GM18909 (cell line): ENCODE measurements around the gene DLL4.
"Not testable (repeated sequence)": the region's sequence is repeated elsewhere in the genome, so short reads cannot be mapped to it uniquely, and the experiment has no call there.

Source experiments
- ATAC-seq: cut with Tn5 transposase; IDR thresholded peaks from one replicate; pipeline ENCODE4 v1.9.1; 2021; ENCODE audit warnings: mild to moderate bottlenecking; ENCODE audit not compliant: unreplicated experiment, poor library complexity

DLL4 gene

DNA sequence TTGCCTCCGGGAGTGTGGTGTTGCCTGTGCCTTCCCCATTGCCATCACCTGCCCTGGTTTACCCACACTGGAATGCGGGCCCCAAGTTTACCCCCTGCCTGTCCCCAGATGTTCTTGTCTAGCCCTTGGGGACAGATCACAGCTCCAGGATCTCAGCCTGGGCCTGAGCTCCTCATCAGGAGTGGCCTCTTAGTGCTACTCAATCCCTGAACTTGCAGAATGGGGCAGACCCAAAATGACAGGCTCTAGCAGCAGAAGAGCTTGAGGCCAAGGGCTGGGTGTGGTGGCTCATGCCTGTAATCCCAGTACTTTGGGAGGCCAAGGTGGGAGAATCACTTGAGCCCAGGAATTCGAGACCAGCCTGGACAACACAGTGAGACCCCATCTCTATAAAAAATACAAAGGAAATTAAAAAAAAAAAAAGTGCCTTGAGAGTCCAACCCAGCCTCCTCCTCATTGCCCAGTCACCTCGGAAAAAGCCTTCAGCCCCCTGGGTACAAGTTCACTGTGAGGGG lies 28.0 kb downstream of the DLL4 start:
- ATAC-seq: no peak

DNA sequence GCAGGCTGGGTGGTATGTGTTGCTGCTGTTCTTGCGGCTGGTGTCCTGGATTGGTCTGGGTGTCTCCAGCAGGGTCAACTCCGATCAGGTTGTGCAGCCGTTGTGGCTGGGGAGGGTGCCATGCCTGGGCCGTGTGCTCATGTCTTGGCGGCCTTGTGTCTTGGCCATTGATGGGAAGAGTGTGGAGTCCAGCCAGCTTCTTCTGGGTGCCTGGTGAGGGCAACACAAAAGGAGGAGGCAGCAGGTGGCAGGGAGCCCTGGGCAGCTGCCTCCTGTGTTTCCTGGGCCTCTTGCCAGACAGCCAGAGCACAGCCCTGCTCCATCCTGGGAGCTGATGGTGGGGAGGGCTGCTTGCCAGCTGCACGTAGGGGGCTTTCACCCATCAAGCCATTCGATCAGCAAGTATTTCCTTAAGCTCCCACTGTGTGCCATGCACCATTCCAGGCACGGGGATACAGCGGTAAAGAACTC lies 28.5 kb downstream of the DLL4 start:
- no peak for ATAC-seq

DNA sequence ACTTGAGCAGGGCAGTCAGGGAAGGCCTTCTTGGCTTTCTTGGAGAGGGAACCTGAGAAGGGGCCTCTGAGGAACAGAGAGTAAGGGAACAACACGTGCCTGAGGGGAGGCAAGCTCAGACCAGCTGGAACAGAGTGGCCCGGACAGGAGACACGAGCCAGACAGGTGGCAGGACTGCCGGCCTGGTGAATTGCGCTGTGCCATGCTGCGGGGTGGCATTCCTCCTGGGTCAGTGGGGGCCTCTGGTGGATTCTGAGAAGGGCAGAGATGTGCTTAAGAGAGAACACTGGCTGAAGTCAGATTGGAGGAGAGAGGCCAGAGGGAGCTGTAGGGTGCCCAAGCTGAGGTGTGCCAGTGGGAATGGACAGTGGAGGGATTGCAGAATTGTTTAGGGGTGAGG lies 29.0 kb downstream of the DLL4 start:
- ATAC-seq: no peak

DNA sequence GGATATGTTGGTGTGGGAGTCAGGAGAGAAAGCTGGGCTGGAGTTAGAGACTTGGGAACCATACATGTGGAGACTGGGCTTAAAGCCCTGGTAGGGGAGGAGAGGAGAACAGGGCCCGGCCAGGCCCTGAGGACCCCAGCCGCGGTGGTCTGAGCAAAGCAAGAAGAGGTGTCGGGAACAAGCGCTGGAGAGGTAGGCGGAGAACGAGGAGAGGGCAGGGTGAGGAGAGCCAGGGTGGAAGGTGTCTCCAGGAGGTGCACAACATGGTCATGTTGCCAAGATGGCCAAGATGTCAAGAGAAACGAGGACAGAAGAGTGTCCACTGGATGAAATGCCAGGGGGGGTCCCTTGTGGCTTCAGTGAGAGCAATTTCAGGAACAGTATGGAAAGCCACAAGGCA lies 29.6 kb downstream of the DLL4 start:
- no peak for ATAC-seq

DNA sequence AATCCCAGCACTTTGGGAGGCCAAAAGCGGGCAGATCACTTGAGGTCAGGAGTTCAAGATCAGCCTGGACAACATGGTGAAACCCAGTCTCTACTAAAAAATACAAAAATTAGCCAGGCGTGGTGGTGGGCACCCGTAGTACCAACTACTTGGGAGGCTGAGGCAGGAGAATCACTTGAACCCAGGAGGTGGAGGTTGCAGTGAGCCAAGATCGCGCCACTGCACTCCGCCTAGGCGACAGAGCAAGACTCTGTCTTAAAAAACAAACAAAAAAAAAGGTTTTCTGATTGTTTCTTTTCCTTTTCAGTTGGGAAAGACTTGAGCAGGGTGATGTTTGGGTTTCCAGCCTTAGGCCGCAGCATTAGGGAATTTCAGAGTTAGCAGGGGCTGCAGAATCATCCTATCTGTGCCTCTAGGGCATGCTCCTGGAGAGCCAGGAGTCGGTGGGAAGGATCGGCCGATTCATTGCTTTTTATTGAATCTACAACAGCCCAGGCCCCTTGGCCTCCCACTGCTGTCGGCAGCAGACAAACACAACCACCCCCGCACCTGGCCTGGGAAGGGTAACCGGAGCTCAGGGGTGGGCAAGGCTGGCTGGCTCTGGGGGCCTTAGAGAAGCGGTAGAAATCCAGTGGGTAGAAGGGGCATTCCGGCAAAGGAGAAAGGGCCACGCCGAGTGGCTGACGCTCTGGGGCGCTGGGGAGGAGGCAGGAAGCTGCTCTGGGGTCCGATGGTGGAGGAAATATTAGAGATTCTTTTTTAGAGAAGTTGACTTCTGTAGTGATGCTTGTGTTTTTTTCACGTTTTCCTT lies 30.4 kb downstream of the DLL4 start:
- ATAC-seq: no peak

DNA sequence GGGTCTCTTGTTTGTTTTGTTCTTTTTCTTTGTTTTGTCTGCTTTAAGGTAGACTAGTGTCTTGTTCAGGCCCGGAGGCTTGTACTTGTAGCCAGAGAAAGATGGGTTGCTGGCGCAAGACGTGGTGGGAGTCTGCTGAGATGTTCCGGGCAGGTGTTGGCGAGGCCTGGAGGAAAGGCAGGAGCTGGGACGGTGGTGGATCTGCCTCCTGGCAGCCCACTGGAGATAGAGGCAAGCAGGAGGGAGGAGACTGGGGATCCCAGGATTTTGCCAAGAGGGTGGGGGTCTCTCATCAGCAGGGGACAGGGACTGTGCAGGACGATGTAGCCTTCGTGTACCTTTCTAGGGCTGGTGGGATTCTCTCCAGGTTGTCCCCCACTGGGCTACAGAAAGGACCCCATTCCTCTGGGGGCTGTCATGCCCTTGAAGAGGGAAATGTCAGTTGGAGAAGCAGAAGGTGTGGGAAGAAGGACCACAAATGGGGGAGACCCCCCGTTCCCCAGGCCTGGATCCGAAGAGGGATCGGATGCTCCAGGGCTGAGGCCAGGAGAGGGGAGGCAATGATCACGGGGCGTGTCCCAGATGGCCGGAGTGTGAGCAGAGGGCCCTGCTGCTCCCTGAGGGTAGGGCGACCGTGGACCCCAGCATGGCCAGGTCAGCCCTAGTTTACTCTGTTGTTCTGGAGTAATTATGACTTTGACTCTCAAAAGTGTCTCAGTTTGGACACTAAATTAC lies 31.2 kb downstream of the DLL4 start:
- no peak for ATAC-seq

DNA sequence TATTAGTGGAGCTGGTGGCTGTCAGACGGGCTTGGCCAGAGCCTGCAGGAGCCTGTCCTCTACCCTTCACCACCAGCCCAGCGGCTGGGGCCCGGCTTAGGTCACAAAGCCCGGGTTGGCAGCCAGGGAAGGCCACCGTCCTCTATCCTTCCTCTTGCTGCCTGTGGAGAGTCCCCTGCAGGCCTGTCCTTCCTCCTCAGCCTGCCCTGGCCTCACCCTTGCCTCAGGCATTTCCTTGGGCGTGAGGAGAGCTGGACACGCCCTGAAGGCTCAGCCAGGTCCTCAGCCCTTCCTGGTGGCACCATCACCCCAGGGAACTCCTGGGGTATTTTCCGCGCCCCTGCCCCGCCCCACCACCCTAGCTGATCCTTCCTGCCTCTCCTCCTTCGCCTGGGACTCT lies 31.8 kb downstream of the DLL4 start:
- no peak for ATAC-seq

DNA sequence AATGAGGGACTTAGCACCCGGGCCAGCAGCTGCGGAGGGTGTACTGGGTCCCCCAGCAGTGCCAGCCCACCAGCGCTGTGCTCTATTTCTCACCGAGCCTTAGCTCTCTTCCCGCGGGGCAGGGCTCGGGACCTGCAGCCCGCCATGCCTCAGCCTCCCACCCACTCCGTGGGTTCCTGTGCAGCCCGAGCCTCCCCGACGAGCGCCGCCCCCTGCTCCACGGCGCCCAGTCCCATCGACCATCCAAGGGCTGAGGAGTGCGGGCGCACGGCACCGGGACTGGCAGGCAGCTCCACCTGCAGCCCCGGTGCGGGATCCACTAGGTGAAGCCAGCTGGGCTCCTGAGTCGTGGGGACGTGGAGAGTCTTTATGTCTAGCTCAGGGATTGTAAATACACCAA lies 32.6 kb downstream of the DLL4 start:
- not testable (repeated sequence) for ATAC-seq

DNA sequence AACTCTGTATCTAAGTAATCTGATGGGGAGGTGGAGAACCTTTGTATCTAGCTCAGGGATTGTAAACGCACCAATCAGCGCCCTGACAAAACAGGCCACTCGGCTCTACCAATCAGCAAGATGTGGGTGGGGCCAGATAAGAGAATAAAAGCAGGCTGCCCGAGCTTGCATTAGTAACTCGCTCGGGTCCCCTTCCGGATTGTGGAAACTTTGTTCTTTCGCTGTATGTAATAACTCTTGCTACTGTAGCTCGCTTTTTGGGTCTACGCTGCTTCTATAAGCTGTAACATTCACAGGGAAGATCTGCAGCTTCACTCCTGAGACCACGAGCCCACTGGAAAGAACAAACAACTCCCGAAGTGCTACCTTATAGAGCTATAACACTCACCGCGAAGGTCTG lies 33.2 kb downstream of the DLL4 start:
- not testable (repeated sequence) for ATAC-seq

DNA sequence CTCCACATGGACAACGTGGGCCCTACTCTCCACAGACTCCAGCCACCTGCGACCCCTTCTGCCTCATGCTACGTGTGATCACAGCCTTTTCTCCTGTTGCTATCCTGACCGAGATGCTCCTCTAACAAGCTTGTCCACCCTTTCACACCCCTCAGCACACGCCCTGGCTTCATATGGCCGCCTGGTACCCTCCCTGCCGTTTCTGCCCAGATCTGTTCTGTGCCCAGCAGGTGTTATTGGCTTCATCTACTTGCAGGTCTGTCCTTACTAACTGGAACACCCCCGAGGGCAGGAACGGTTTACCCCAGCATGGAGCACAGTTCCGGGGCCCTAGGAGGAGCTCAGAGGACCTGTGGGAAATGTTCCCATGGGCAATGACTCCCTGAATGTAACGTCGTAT lies 34.1 kb downstream of the DLL4 start:
- no peak for ATAC-seq

DNA sequence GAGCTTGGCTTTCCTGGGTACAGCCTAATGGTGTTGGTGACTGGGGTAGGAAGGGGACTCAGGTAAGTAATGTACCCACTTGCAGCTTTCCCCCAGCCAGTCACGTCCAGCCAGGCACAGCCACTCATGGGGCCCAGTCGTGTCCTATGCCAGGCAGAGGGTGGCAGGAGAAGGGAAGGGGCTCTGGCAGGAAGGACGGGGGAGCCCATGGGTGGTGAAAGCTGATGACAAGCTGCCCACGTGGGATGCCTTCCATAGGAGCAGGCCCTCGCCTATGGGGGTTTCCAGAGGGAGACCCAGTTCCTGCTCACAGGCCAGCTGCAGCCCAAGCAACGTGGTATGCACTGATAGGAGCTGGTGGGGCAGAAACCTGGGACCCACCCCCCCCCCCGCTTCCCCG lies 34.9 kb downstream of the DLL4 start:
- no peak for ATAC-seq

DNA sequence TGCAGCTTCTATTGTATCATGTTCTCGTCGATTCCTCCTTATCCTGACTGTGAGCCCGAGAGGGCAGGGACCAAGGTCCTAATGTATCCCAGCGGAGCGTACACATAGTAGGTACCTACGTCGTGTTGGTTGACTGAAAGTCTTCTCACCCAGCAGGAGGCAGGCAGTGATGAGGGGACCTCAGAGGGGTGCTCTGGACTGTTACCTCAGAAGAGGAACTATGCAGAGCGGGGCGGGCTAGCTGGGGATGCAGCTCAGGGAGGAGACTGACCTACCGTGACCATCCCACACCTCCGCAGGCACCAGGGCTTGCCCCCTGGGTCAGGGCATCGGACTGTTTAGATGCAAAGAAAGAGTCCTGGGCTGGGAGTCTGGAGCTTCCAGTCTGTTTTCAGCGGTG lies 35.5 kb downstream of the DLL4 start:
- no peak for ATAC-seq

DNA sequence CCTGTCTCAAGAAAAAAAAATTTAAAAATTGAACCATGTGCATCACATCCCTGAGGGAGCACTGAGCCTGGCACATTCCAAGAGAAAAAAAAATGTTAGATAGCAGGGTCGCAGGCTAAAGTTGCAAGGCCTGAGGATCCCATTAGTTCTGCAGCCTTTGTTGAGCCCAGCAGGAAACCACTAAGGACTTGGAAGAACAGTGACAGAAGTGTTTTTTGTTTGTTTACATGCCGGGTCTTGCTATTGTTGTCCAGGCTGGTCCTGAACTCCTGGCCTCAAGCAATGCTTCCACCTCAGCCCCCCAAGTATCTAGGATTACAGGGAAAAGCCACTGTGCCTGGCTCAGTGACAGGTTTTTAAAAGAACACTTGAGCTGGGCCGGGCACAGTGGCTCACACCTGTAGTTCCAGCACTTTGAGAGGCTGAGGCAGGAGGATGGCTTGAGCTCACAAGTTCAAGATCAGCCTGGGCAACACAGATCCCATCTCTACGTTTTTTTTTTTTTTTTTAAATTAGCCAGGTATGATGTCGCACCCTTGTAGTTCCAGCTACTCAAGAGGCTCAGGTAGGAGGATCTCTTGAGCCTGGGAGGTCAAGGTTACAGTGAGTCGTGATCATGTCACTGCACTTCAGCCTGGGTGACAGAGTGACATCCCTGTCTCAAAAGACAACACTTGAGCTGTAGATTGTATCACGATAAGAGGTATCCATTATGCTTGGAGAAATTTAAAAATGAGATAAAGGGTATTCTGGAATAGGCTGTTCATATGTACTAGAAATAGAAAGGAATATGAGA lies 39.3 kb downstream of the DLL4 start:
- ATAC-seq: no peak

DNA sequence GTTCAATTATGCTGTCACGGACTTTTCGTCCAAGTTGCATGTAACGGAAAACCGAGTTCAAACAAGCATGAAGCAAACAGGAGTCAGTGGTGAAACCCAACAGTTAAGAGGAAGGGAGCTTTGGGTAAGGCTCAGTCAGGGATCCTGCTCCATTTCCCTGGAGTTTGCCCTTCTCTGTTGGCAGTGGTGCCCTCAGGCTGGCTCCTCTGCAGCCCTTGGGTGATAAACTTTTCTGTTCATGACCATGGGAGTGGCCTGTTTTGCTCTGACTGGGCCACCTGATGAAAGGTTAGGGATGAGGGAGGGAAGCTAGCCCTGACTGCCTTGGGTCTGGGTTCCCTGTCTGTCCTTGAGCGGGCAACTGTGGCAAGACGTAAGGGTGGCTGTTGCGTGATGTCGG lies 40.2 kb downstream of the DLL4 start:
- ATAC-seq: no peak

DNA sequence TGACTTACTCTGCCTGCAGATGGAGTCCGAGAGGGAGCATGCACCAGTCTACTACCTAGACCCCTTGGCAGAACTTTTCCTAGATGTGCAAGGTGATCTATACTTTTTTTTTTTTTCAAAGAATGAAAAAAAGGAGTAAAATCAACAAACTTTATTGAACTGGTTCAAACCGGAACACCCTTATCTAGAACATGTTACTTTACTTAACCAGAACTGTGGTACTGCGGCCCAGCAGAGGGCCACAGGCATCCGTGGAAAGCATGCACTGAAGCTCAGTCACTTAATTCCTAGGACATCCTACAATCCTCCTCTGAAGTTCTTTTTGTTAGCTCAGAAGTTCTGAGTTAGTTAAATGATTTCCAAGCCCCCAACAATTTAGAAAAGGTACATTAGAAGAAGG lies 45.7 kb downstream of the DLL4 start:
- no peak for ATAC-seq

DNA sequence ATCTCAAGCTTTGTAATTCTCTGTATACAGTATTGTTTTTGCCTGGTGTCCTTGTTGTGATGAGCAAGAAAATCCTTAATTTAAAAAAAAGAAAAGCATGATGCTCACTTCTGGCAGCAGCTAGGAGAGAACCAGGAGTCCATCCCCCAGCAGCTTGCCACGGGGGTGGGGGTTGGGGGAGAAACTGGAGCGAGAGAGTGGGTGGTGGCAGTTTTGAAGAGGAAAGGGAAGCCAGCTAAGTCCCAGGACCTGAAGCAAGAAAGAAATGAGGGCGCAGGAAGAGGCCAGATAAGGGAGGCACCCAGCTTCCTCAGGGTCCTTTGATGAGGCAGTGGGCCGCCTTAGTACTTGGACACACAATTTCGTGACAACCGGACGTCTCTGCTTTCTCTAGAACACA lies 47.7 kb downstream of the DLL4 start:
- ATAC-seq: no peak

DNA sequence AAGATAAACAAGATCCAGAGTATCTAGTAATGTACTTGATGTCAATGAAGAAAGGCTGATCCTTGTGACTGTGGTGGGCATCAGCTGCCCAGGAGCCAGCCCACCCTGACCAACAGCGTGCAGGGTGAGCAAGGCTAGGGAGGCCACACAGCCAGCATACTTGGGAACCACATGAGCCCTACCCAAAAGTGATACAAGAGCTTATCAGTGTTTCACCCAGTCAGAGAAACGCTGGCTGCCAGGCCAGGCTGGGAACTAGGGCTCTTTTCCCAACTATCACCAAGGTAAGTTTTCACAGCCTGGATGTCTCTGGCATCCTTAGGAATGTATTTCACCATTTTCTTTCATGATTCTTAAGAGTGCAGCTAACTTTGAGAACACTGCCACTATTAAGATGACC lies 49.0 kb downstream of the DLL4 start:
- no peak for ATAC-seq

DNA sequence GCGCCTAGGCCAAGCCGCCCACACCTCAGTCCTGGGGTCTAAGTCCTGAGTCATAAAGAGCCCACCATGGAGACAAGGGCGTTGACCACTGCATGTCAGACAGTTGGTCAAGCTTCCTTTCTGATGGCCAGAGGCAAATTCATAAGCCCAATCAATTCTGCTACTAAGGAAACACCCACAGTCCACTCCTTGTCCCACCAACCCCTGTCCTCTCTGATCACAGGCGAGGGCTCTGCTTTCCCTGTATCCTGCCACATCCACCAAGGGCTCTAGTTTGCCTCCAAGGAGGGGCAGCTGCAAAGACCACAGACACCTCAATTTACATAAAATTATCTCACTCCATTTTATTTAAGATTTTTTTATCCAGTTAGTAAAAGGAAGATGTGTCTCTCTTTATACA lies 49.4 kb downstream of the DLL4 start:
- no peak for ATAC-seq

DNA sequence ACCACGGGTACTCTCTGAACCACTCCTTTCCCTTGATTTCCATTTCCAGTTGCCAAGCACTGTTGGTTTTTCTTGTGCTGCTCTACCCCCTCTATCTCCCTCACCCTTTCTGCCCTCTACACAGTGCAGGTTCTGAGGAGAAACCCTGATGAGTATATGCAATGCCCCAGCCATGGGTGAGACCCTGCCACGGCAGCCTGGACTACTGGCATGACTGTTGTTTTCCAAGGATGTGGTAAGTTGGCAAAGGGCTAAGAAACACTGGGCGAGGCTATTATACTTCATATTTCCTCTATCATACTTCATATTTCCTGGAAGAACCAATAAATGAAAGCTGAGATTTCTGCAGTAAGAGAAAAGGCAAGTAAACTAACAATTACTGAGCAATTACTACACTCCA lies 52.0 kb downstream of the DLL4 start:
- no peak for ATAC-seq

DNA sequence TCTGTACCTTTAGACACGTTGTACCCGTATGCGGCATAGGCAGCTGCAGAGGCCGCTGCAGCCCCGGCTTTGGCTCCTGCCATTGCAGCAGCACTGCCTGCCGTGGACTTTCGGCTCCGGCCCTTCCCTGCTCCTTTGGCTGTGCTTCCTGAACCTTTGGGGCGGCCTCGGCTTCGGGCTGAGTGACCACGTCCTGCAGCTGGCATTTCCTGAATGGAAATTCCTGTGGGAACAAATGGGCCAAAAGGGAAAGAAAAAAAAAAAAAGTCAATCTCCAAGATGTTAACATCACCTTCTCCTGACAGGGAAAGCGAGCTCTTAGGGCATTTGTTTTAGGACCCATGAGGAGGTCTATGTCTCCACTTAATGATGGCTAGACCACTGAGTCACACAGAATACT lies 53.7 kb downstream of the DLL4 start:
- no peak for ATAC-seq

DNA sequence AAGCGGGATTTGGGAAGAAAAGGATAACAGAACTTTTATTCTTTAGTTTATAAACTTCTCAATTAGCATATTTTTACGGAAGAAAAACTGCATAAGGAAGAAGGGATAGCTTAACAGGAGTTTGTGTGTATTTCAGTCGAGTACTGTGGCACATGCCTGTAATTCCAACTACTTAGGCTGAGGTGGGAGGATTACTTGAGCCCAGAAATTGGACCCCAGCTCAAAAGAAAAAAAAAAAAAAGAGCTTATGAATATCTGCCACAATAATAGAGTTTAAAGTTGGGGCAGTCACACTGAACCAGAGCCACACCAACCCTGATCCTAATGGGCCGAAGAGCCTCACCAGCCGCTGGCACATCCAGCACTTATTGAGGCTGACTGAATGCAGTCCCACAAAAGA lies 55.3 kb downstream of the DLL4 start:
- no peak for ATAC-seq
